Measurements from ENCODE around the gene ZNF787.
"Not testable (repeated sequence)": the region's sequence is repeated elsewhere in the genome, so short reads cannot be mapped to it uniquely, and the experiment has no call there.

ZNF787 gene

DNA sequence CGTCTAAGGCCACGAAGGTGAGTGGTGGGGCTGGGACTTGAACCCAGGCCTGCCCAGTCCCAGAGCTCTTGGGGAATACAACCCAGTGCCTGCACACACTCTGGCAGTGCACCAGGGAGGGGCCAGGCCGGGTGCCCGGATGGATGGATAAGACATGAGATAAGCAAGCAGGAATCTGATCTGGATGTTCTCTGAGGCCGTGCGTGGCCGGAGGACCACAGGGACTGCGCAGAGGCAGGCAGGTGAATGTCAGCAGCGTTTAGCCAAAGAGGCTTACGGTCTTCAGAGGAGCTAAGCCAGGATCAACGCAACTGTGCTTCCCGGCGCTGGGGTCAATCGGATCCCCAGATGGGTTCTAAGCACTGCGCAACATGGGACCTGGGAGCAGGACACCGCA is 1.5 kb downstream of the ZNF787 start:
- no peak for FAIRE-seq

DNA sequence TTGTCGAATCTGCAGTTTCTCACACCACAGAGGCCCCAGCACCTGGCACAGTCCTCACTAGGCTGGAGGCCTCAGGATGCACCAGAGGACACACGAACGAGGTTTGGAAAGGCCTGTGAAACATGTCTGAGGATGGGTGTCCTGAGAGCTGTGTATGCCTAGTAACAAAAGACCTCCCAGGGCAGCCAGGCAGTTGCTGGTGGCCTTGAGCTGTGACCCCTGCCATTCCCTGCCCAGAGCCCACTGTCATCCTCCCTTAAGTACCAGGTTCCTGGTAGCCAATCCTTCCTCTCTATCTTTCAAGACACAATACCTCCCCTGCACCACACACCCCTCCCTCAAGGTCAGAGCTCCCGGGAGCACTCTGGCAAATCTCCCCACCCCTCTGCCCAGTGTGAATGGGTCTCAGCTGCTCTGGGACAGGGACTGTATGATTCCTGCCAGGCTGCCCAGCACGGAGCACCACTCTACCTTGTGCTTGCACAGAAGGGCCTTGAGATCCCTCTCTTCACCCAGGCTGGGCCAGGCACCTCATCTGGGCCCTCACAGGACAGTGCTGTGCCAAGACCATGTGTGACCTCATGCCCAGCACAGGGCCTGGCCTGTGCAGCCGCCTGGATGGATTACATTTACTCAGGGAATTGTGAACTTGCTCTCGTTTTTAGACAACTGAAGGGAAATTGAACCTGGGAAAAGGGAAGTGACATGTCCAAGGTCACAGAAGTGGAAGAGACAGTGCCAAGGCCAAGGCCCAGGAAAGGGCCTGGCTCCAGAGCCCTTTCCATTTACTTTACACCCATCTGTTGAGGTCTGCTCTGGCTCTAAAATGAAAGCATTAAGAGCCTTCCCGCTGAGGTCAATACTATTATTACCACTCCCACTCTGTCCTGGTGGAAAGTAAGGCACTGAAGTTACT is 2.2 kb downstream of the ZNF787 start:
- no peak for FAIRE-seq

DNA sequence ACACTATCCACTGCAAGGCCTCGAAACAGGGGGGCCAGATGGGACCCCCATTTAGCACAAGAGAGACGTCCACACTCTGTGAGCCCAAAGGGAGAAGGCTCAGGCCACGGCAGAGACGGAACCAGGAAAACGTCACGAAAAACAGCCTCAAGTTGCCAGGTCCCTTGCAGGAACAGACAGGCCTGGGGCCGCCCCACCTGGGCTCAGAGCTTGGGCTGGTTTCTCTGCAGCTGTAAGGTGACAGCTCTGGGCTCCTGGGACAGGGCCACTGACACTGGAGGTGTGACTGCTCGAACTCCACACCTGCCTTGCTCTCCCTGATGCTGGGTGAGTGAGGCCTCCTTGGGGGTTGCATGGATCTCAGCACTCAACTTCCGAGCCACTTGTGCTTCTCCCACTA is 3.2 kb downstream of the ZNF787 start:
- no peak for FAIRE-seq

DNA sequence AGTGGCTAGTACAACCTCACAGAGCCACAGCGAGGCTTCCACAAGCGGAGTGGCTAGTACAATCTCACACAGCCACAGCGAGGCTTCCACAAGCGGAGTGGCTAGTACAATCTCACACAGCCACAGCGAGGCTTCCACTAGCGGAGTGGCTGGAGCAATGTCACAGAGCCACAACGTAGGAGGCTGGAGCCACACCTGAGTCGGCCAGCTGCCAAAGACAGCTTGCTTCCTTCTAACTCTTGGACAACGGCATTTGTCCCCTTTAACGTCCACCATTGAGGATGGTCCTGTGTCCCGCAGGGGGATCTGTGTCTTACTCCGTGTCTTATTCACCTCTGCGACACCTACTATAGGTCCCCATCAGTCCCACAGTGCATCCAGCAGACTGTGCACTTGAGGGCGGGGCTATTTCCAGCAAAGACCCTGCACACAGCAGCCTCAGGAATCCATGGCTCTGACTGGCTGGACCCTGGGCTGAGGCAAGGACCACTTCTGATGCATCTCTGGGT is 3.7 kb downstream of the ZNF787 start:
- FAIRE-seq: no peak

DNA sequence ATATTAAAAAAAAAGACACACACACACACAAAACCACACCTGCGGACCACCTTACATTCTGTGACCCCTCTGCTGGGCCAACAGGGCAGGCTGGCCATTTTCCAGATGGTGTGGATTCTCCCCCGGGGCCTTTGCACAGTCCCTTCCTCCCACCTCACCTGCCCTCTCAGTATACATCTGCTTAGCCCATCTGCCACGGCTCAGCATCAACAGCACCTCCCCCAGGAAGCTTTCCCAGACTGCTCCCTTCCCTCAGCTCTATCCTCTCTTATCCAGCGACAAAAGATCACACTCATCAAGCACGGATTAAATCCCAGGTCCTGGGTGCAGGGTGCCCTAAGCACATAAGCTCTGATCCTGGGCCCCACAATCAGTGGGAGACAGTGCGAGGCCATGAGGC is 4.5 kb downstream of the ZNF787 start:
- no peak for FAIRE-seq

DNA sequence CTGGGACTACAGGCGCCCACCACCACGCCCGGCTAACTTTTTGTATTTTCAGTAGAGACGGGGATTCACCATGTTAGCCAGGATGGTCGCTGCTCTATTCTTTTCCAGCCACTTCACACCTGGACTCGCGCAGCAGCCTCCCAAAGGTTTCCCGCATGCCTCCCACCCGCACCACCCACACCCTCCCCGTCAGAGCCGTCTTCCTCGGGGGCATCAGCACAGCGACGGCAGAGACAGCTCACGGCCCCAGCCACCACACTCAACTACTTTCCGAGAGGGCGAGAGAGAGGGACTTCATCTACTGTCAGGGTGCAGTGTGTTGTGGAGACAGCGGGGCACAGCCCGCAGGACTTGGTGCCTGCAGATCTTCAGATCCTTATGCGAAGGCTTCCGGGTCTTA is 5.6 kb downstream of the ZNF787 start:
- no peak for FAIRE-seq

DNA sequence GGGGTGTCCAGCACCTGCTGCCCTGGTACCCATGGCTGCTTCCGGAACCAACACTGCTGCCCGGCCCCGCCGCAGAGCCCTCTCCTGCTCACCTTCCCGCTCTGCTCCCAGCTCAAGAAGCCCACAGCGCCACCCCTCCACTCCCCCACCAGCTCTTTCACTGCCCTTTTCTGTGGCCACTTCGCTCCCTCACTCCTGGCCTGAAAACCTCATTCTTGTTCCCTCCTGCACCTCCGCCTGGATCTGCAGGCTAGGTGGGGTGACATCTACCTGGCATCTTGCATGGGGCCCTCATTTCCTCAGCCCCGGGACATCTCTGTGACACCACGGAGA is 6.4 kb downstream of the ZNF787 start:
- FAIRE-seq: no peak

DNA sequence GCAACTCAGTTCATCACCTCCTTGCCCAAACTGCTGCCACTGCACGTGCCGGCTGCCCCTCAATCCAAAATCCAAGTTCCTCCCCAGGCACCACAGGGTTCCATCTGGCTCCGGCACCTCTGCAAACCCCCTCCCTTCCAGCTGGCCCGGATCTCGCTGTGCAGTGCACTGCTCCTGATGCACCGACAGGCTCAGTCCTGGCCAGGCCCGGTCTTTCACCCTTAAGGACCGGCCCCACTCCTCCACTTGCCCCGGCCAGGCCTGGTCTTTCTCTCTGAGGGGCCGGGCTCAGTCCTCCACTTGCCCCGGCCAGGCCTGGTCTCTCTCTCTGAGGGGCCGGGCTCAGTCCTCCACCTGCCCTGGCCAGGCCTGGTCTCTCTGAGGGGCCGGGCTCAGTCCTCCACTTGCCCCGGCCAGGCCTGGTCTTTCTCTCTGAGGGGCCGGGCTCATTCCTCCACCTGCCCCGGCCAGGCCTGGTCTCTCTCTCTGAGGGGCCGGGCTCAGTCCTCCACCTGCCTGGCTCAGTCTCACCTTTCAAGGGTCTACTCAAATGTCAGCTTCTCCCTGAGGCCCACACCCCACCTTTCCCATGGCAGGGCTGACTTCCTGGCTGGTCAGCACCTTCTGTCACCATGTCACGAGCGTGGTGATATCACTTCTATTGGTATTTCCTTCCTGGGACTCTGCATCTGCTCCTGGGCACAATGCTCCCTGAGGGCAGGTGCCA is 6.9 kb downstream of the ZNF787 start:
- FAIRE-seq: no peak

DNA sequence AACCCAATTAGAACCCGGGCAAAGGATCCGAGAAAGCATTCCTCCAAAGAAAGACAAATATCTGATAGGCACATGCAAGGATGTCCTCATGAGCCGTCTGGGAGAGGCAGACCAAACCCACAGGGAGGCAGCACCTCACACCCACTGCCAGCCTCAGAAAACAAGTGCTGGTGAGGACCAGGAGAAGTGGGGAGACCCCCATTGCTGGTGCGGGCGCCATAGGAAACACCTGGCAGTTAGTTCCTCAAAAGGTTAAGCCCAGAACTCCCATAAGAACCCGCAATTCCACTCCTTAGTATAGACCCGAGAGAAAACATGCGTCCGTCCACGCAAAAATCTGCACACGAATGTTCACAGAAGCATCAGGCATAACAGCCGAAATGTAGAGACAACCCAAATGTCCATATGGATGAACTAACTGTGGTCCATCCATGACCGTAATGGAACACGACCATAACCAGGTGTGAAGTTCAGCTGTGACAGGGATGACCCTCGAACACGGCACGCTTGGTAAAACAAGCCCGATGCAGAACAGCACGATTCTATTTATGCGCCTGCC is 7.9 kb downstream of the ZNF787 start:
- no peak for FAIRE-seq

DNA sequence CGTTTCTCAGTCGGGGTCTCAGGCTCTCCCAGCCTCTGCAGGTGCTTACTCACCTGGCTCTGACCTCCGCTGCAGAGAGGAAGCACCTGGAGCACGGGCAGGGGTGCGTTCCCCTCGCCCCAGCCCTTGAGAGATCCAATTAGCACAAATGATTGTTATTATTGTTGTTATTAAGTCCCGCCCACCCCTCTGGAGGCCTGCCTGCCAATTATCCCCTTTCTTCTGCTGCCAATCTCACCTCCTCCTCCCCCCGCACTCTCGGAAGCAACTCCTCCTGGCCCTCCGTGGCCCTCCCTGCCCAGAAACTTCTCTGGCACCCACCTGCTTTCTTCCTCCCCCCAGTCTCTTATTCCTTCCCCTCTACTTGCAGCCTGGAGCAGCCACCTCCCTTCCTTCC is 8.8 kb downstream of the ZNF787 start:
- no peak for FAIRE-seq

DNA sequence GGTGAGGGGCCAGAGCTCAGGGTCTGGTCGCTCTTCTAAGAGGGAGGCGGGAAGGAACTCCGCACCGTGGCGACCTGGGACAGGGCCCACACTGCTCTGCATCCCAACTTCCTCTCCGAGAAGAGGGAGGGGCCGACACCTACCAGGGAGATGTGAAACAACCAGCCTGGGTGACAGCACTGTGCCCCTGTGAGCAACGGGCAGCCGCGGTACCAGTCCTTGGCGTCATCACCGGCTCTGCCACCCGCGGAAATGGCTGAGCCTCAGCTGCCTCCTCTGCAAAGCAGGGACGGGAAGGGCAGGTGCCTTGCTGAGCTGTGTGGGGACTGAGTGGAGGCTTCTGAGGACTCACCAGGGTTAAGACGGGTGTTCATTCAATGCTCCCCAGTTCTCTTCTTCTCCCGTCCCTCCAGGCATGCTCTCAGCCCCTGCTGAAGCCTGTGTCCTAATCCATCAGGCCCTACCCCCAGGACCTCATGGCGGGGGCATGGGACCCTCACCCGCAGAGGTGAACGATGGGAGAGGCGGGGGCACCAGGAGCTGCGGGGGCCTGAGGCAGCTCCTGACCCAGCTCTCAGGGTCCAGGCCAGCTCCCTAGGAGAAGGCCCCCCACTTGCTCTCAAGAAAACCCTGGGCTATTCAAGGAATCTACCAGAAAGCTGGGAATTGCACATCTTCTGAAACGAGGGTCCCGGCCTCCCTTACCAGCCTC is 9.3 kb downstream of the ZNF787 start:
- FAIRE-seq: no peak

DNA sequence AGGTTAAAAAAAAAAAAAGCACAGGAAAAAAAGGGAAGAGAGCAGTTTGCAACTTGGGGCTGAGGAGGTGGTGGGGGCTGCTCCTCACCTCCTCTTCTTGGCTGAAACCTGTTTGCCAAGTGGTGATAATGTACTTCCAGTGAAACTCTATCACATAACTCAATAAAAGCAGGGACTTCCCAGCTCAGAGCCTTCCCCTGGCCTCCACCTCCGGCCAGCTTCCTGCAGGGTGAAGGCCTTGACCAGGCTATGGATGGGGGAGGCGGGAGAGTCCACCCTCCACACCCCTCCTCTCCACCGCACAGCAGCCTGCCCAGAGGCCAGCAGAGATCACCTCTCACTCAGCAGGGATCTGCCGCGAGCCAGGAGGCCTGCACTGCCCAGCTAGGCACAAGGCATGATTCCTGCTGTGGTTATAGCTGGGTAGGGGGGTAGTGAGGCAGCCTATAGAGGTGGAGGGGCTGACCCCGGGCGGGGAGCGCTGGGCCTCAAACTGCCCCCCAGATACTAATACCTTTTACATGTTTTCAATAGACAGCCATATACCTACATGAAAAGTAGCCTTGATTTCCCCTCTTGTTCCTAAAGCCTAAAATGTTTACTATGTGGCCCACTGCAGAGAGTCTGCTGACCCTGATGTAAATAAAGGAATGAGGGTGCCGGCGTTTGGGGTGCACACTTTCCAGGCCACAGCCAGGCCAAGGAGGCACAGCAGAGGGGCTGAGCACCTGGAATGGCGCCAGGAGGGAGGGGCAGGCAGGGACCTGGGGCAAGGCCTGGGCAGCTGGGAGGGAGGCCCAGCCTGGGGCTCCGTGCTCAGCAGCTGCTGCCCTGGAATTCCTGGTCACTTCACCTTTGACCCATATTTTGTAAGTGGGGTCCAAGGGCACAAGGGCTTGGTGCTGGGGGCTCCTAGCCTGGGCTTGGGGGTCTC is 10.3 kb downstream of the ZNF787 start:
- no peak for FAIRE-seq

DNA sequence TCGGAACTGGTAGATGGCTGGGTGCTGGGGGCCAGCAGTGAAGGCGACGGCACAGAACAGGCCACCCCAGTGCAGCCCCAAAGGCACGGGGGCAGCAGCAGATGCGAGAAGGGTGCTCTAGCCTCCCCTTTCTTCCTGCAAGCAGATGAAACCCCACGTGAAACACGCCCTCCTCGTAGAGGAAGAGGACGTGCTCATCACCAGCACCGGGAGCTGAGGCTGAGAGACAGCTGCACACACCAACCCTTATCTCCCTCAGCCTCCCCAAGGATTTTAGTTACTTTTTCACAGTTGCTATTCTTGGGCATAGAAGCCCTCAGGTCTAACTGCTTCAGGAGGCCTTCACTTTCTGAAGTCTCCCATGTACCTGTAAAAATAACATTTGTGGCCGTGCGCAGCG is 11.9 kb downstream of the ZNF787 start:
- FAIRE-seq: no peak

DNA sequence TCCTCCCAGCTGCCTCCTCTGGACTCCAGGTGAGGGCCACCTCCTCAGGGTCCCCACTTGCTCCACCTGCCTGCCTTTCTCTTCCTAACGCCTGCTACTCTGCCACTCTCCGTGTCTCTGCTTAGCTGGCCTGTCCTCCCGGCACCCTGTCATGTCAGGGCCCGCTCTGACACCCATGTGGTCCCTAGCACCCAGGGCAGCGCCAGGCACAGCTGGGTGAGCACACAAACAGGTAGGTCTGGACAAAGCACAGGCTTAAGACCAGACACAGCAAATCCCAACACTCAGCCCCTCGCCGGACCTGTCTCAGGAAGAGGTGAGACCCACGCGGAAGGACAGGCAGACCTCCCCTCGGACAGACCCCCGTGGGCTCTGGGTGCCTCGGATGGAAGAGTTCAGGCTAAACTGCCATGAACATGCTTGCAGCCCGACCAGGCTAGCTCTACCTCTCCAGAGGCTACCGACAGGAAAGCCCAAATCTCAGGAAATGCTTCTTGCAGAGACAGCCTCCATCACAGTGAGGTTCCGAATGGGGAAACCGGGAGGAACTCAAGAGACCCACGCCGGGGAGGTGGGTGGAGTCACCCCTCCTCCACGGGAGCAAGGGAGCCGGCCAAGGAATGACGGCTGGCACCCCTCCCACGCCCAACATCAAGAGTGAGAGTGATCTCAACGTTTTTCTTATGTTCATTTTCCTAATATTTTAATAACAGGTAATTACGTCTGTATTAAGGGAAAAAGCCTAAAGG is 12.5 kb downstream of the ZNF787 start:
- FAIRE-seq: no peak

DNA sequence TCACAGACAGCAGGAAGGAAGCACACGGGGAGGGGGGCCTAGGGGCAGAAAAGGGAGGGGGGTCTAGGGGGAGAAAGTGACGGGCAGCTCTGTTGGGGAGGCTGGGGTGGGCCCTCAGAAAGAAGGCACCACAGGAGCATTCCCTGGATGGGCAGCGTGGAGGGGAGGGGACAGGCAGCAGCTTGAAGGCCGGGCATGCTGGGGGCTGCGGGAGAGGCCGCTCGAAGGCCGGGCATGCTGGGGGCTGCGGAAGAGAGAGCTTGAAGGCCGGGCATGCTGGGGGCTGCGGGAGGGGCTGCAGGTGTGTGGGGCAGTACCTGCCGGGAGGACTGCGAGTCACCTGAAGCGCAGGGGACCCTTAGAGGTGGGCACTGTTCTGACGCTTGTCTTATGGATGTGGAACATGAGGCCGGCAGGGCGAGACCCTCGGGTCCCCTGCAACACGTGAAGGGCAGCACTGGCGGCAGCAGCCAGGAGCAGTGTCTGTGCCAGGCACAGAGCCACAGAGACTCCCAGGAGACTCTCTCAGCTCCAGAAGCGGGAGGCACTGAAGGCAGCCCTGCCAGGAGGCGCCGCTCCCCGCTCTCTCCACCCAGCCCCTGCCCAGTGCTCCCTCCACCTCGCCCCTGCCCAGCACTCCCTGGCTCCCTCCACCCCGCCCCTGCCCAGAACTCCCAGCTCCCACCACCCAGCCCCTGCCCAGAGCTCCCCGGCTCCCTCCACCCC is 13.3 kb downstream of the ZNF787 start:
- no peak for FAIRE-seq

DNA sequence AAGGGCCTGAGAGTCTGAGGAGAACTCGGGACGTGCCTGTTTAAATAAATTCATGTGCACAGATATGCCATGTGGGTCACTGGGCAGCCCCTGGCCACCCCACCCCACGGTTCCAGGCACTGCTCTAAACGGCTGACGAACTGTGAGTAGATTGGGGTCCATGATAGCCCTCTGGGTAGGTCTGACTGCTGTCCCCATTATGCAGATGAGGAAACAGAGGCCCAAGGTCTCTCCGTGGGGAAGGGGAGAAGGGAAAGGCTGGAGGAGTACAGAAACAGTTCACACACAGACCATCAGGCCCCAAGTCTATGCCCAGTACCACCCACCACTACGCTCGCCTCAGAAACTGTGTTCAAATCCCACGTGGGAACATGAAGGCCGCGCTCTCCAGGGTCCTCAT is 14.1 kb downstream of the ZNF787 start:
- no peak for FAIRE-seq

DNA sequence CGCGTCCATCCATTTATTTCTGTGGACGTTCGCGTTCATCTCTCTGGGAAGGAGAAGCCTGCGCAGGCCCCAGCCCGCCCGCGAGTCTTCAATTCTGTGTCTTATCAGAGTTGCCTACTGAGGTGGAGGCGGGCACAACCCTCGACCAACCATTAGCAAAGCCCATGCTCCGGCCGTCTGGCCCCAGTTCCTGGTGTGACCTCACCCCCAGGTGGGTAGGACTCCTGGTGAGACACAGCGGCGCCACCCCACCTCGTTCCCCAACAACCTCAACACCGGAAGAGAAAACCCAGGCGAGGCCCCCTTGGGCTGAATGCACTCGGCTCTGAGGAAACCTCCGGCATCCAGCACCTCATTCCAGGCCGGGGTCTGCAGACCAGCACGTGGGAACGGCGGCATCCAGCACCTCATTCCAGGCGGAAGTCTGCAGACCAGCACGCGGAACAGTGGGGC is 14.7 kb downstream of the ZNF787 start:
- no peak for FAIRE-seq

DNA sequence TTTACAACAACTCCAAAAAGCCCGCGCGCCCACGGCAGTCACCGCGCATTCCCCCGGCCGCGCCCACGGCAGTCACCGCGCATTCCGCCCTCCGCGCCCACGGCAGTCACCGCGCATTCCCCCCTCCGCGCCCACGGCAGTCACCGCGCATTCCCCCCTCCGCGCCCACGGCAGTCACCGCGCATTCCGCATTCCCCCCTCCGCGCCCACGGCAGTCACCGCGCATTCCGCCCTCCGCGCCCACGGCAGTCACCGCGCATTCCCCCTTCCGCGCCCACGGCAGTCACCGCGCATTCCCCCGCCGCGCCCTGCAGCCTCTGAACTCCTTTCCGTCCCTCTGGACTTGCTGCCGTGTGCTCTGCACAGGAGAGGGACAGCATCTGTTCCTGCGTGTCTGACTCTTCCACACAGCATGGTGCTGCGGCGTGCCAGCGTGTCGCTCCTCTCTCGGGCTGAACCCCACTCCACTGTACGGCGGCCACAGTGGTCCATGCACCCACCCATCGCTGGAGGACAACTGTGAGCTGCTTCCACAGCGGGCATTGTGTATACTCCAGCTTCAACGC is 15.2 kb downstream of the ZNF787 start:
- not testable (repeated sequence) for FAIRE-seq

DNA sequence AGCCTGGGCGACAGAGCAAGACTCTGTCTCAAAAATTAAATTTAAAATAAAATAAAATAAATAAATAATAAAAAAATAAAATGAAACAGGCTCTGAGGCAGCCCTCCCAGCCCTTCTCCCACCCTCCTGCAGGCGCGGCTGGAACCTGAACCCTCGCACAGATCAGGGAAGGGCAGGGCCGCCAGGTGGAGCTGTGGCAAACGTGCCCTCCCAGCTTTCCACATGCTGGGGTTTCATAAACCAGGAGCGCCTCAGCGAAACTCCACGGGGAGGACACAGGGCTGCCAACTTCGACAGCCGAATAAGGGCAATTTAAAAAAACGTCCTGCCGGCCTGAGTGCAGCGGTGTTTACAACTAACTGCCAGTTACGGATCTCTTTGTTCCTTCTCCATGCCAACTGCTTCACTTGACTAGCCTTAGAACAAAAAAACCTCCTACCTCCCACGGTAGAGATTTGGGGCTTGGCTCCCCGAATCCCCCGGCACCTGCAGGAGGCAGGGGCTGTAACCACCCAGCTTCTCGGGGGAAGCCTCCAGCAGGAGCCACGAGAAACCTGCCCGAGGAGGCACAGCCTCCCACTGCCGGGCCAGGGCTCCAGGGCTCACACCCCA is 15.9 kb downstream of the ZNF787 start:
- no peak for FAIRE-seq

DNA sequence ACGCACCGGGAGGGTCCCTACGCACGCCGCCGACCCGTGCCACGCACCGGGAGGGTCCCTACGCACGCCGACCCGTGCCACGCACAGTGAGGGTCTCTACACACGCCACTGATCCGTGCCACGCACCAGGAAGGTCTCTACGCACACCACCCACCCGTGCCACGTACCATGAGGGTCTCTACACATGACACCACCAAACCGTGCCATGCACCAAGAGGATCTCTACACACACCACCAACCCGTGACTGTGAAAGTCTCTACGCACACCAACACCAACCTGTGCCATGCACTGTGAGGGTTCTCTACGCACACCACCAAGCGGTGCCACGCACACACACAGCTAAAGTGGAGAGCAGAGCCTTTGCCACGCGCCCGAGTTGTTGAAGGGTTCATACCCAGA is 16.7 kb downstream of the ZNF787 start:
- no peak for FAIRE-seq
